Ascending aorta (tissue), 2 donors: Measurements from ENCODE around the gene TOPORS. TPM values are rescaled to one million over a fixed set of nuclear protein-coding genes. Genes with fewer than 3 reads are reported as not detected.

Source experiments
- DNase-seq, 2 donors: peaks; one replicate each; pipeline ENCODE4 v3.0.0-alpha.2; 2019; ENCODE audit warnings: low spot score in 2 of 2
- H3K27ac ChIP-seq, 2 donors: fragments of 200-600 bp; sonication (generic); one replicate each; pipeline ENCODE4 v1.5.1; 2016 to 2017; ENCODE audit warnings: mild to moderate bottlenecking in 1 of 2
- H3K27me3 ChIP-seq: fragments of 200-600 bp; sonication (generic); one replicate; pipeline ENCODE4 v1.5.1; 2017
- H3K36me3 ChIP-seq, 2 donors: fragments of 200-600 bp; sonication (generic); one replicate each; pipeline ENCODE4 v1.5.1; 2016
- H3K4me1 ChIP-seq, 2 donors: fragments of 200-600 bp; sonication (generic); one replicate each; pipeline ENCODE4 v1.5.1; 2016 to 2017; ENCODE audit warnings: mild to moderate bottlenecking in 1 of 2
- H3K4me3 ChIP-seq, 2 donors: fragments of 200-600 bp; sonication (generic); one replicate each; pipeline ENCODE4 v1.5.1; 2016 to 2017; ENCODE audit warnings: mild to moderate bottlenecking in 1 of 2
- H3K9me3 ChIP-seq, 2 donors: fragments of 200-600 bp; sonication (generic); one replicate each; pipeline ENCODE4 v1.5.1; 2016
- intact Hi-C: fragments of 100-400 bp; cut with DNase I; formaldehyde crosslinking; loops from one replicate; pipeline ENCODE4 v1.15.1; 2023
- total RNA-seq: library from RNA; depleted of rRNA; stranded (reverse); fragments of >200 nt; gene quantifications from one replicate; pipeline ENCODE4 v1.1.0, GENCODE V29; 2016
- TF ChIP-seq, protein P1 (sequence below), 3 experiments: fragments of 200-600 bp in 2 of 3; fragments of 450-650 bp in 1 of 3; sonication (generic) in 2 of 3; IDR thresholded peaks; one replicate each; pipeline ENCODE4 v1.5.1; 2016 to 2019; ENCODE audit warnings: antibody characterized with exemption in 3 of 3, mild to moderate bottlenecking in 1 of 3, moderate library complexity in 1 of 3

Gene TOPORS
- total RNA-seq, 1 donor from 2014 or later, result 5.2 TPM

DNA sequence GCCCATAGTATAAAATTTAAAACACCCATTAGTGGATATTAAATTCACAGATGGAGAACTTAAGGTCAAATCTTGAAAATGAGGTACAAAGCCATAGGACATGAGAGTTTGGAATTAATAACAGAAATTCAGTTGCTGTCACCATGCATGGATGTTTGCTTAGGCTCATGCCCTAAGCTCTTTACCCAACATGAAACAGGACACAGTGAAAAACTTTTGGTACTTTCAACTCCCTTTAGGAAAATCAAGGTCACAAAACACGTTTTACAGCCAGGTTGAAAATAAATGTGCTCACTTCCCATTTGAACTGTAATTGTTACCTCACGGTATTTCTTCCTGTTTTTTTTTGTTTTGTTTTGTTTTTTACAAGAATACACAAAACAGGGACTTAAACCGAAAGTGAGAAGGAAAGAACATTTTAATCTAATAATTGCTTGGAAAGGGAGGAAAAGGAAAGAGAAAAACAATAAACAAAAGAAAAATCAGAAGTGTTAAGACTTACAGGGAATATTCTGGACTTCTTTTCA, 6.1 kb upstream of the TOPORS start:
- Histone ChIP-seq H3K9me3 (no peaks in the 10 kb centered on the region), H3K4me1 (no peaks in the 10 kb centered on the region), H3K27ac (no peak overlapping the region), H3K4me3 (no peak overlapping the region), H3K27me3 (no peaks in the 10 kb centered on the region), H3K36me3 (no peaks in the 10 kb centered on the region)
- intact Hi-C loops, result loop anchor here (10.0 kb wide), 1 partner anchor 466 kb away; the partner anchor contains the start of gene DNAJA1
- TF ChIP-seq, protein P1, sequence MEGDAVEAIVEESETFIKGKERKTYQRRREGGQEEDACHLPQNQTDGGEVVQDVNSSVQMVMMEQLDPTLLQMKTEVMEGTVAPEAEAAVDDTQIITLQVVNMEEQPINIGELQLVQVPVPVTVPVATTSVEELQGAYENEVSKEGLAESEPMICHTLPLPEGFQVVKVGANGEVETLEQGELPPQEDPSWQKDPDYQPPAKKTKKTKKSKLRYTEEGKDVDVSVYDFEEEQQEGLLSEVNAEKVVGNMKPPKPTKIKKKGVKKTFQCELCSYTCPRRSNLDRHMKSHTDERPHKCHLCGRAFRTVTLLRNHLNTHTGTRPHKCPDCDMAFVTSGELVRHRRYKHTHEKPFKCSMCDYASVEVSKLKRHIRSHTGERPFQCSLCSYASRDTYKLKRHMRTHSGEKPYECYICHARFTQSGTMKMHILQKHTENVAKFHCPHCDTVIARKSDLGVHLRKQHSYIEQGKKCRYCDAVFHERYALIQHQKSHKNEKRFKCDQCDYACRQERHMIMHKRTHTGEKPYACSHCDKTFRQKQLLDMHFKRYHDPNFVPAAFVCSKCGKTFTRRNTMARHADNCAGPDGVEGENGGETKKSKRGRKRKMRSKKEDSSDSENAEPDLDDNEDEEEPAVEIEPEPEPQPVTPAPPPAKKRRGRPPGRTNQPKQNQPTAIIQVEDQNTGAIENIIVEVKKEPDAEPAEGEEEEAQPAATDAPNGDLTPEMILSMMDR (IDR thresholded peaks at IDR 0.05), result no peak
- DNase-seq, result no peak

DNA sequence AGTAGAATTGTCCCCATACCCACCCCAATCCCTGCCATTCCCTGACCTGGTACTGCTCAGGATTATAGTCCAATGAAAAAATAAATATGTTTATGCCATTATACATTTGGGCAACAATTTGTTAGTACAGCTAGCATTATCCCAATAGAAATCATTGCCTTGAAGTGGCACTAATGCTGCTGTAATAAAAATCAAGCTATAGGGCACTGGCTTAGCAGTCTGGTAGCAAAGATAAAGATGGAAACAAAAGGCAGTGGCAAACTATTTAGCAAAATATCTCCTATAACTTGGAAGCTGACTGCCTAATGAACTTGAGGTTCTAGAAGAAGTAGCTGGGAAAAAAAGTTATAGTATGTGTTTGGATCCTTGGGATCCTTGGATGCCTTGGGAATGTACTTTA, 2.2 kb upstream of the TOPORS start:
- Histone ChIP-seq H3K27me3 (no peaks in the 10 kb centered on the region), H3K4me3 (no peak overlapping the region), H3K4me1 (peaks cover 0 to 8% of the 10 kb centered on the region in 2 donors), H3K36me3 (no peaks in the 10 kb centered on the region), H3K9me3 (no peaks in the 10 kb centered on the region), H3K27ac (no peak overlapping the region)
- intact Hi-C loops, result loop anchor here (10.0 kb wide), 1 partner anchor 470 kb away; the partner anchor contains the start of gene DNAJA1
- TF ChIP-seq, protein P1 (IDR thresholded peaks at IDR 0.05), result no peak
- DNase-seq, result no peak

DNA sequence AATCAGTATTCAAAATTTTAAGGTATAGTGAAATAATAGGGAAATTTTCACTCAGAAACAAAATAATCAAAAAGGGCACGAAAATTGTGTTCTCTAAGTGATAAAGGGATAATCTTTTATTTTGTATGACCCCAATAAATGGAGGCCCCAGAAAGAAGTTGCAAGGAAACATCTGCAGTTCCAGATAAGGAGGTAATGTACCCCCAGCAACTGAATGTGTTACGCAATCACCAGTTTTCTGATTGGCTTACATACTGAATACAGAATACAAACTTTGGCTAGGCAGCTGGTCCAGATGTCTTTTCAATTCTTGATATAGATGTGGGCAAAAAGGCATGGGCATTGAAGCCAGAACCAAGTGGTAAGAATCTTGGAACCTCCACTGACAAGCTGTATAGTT, 1.7 kb upstream of the TOPORS start:
- H3K4me3 ChIP-seq, result no peak overlapping the region
- intact Hi-C loops, result loop anchor here (10.0 kb wide), 1 partner anchor 471 kb away; the partner anchor contains the start of gene DNAJA1
- DNase-seq, result no peak
- H3K36me3 ChIP-seq, result no peaks in the 10 kb centered on the region
- TF ChIP-seq, protein P1 (IDR thresholded peaks at IDR 0.05), result no peak
- no peaks in the 10 kb centered on the region for H3K27me3 ChIP-seq
- H3K4me1 ChIP-seq, result peaks cover 0 to 13% of the 10 kb centered on the region in 2 donors
- no peaks in the 10 kb centered on the region for H3K9me3 ChIP-seq
- H3K27ac ChIP-seq, result no peak overlapping the region

DNA sequence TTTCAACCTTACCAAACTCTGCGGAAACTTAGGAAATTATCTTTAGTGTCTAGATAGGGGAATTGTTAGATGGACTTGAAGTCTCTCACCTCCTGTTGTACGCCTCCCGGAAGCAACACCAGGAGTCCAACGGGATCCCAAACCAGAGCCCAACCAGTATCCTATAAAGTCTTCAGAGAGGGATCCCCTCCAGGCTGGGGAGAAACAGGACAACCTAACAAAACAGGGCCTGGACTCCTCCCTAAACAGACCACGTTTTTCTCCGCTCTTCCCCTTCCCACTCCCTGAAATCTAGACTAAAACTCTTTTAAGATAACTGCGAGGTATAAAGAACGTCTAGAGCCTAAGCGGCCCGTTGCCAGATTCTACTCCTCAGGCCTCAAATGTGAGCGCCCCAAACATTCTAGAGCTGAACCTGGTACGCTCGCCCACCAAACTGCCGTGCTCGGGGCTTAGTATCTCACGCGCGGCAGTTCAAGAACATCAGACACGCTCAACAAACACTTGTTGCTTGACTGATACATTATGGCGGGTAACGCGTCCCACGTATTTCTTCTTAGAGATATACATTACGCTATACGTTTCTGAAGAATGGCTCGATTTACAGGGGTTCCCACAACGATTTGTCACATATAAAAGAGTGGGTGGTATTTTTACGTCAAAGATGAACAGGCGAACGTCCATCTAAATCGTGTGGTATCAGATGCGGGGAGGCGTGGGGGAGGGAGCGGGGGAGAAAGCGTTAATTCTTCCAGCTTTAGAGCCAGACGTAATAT, 922 bp downstream of the TOPORS start:
- DNase-seq, result no peak
- H3K27ac ChIP-seq, result peak overlapping the region; percentile 80 to 90
- no peaks in the 10 kb centered on the region for H3K27me3 ChIP-seq
- no peaks in the 10 kb centered on the region for H3K9me3 ChIP-seq
- TF ChIP-seq, protein P1 (IDR thresholded peaks at IDR 0.05), result no peak
- H3K4me3 ChIP-seq, result peak overlapping the region; percentile 67 to 80
- H3K36me3 ChIP-seq, result peaks cover 0 to 5% of the 10 kb centered on the region in 2 donors
- intact Hi-C loops, result loop anchor here (1.0 to 10.0 kb wide), 4 partner anchors 22 to 473 kb away; partner anchors contain the start of genes ACO1, DNAJA1, NDUFB6 and RIGI
- H3K4me1 ChIP-seq, result peaks cover 0 to 16% of the 10 kb centered on the region in 2 donors

DNA sequence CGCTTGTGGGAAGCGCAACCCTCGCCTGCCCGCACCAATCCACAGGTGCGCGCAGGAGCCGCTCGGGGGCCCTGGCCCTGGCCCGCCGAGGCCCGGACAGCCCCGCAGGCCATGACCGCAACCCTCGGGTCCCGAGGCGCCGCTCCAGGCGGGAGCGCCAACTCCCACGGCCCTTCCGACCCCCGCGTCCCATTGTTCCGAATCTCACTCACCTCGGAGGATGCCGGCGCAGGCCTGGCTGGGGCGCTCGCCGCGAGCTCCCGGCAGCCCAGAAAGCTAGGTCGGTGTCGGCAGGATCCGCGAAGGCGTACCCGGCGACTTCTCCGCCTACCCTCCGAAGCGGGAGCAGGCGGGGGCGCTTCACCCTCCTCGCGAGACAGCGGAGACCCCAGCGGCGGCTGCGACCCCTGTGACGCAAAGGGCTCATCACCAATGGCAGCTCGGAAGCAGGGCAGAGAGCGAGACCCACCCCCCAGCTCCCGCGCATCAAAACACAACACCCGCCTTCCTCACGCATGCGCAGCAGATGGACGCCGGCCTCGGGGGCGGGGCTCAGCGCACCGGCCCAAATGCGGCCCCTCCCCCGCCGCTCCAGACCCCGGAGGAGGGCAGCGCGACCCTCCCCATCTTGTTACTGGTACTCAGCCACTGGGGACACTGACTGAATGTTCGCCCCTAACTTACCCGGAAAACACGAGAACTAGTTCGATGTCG, 1.7 kb downstream of the TOPORS start:
- peak overlapping the region; percentile 67 to 80 for H3K4me3 ChIP-seq
- peak; percentile 81 to 97 for DNase-seq
- peaks cover 0 to 5% of the 10 kb centered on the region in 2 donors for H3K36me3 ChIP-seq
- H3K4me1 ChIP-seq, result peaks cover 0 to 16% of the 10 kb centered on the region in 2 donors
- intact Hi-C loops, result loop anchor here (10.0 kb wide), 1 partner anchor 474 kb away; the partner anchor contains the start of gene DNAJA1
- H3K27me3 ChIP-seq, result no peaks in the 10 kb centered on the region
- TF ChIP-seq, protein P1 (IDR thresholded peaks at IDR 0.05), result peak in 1 of 3 experiments; percentile 24
- H3K27ac ChIP-seq, result peak overlapping the region; percentile 80 to 90
- no peaks in the 10 kb centered on the region for H3K9me3 ChIP-seq
